Transverse colon (tissue), 4 donors: ENCODE data around the gene MACF1. TPM values are rescaled to one million over a fixed set of nuclear protein-coding genes. Genes with fewer than 3 reads are reported as not detected.

Experiments used
- DNase-seq: peaks from one replicate; pipeline ENCODE4 v3.0.0-alpha.2; 2019
- H3K27ac ChIP-seq, 4 donors: fragments of 200-600 bp; sonication (generic); 2 replicates each; pipeline ENCODE4 v1.5.1; 2016 to 2018; ENCODE audit warnings: inconsistent platforms in 4 of 4
- H3K27me3 ChIP-seq: fragments of 200-600 bp; sonication (generic); 2 replicates; pipeline ENCODE4 v1.5.1; 2017; ENCODE audit warnings: inconsistent platforms
- H3K36me3 ChIP-seq, 4 donors: fragments of 200-600 bp; sonication (generic); 2 replicates each; pipeline ENCODE4 v1.5.1; 2017 to 2019; ENCODE audit warnings: inconsistent platforms in 4 of 4
- H3K4me1 ChIP-seq, 4 donors: fragments of 200-600 bp; sonication (generic); 2 replicates each; pipeline ENCODE4 v1.5.1; 2017 to 2020; ENCODE audit warnings: inconsistent platforms in 4 of 4
- H3K4me3 ChIP-seq, 4 donors: fragments of 200-600 bp; sonication (generic); 1 replicate in 1 of 4; 2 replicates in 3 of 4; pipeline versions ENCODE4 v1.5.1 to v1.6.1; 2017 to 2019; ENCODE audit warnings: inconsistent platforms in 4 of 4
- H3K9me3 ChIP-seq, 2 donors: fragments of 200-600 bp; sonication (generic); 2 replicates each; pipeline ENCODE4 v1.5.1; 2017 to 2019; ENCODE audit warnings: inconsistent platforms in 2 of 2
- EP300 ChIP-seq: sonication (generic); formaldehyde crosslinking; IDR thresholded peaks from one replicate; pipeline ENCODE4 v1.6.1; 2017; ENCODE audit warnings: antibody characterized with exemption, low read depth
- POLR2A ChIP-seq: fragments of 450-650 bp; IDR thresholded peaks from one replicate; pipeline ENCODE4 v1.6.1; 2016; ENCODE audit warnings: antibody characterized with exemption, mild to moderate bottlenecking, moderate library complexity
- POLR2AphosphoS5 ChIP-seq, 3 donors: sonication (generic); formaldehyde crosslinking; IDR thresholded peaks; one replicate each; pipeline ENCODE4 v1.6.1; 2016; ENCODE audit warnings: antibody characterized with exemption in 3 of 3
- WGBS, 2 donors: methylation state at CpG; one replicate each; pipeline ENCODE4 v1.1.5; 2018; ENCODE audit warnings: low coverage in 1 of 2; 5-methylcytosine and 5-hydroxymethylcytosine counted together
- in situ Hi-C, 4 donors: fragments of 200-750 bp; cut with MboI; loops; one replicate each; pipeline versions ENCODE4 v1.15.0 to v1.15.1; 2017; ENCODE audit warnings: low sequenced_read_pairs in 3 of 4, low pct_ligation_motif_present in 1 of 4, low pct_unique_long_range_greater_than_20kb in 1 of 4
- intact Hi-C: fragments of 100-400 bp; cut with DNase I; formaldehyde crosslinking; loops from one replicate; pipeline ENCODE4 v1.15.1; 2023; ENCODE audit warnings: low total_unique reads
- total RNA-seq, 4 donors: library from RNA; depleted of rRNA; stranded (reverse); fragments of >200 nt; gene quantifications; one replicate each; pipeline ENCODE4 v1.1.0, GENCODE V29; 2016
- TF ChIP-seq, protein P1 (sequence below), 5 experiments: fragments of 200-600 bp in 3 of 5; fragments of 450-650 bp in 2 of 5; sonication (generic) in 3 of 5; IDR thresholded peaks; 1 replicate in 2 of 5; 2 replicates in 3 of 5; pipeline ENCODE4 v1.5.1; 2016 to 2017; ENCODE audit warnings: antibody characterized with exemption in 5 of 5, inconsistent platforms in 3 of 5, mild to moderate bottlenecking in 2 of 5, moderate library complexity in 1 of 5

MACF1 gene
- total RNA-seq, 4 donors from 2014 or later: 190 to 300 (median 254) TPM

DNA sequence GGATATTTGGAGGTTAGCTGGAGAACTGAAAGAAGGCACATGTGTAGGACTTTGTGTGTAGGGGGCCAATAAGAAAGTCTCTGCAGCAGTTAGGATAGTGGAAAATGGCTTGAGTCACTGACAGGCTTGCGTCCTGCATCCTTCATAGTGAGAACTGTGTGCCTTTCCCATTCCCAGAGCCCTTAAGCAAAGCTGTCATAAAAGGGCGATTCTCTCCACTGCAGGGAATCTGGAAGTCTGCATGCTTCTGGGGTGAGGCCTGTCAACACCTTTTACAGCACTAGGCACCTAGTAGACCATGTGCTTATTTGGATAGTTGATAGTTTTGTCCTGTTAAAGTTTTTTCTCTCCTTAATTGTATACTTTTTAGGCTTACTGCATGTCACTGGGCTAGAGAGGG, 39.4 kb upstream of the MACF1 start:
- 17 to 46% methylated on average over 1 to 2 of the region's 2 CpGs for WGBS, 2 donors
- Histone ChIP-seq H3K27ac (peak overlapping the region; percentile 8 to 57 (median 31)), H3K36me3 (no peaks in the 10 kb centered on the region), H3K9me3 (no peaks in the 10 kb centered on the region), H3K4me3 (no peak overlapping the region), H3K27me3 (no peaks in the 10 kb centered on the region), H3K4me1 (peaks cover 12 to 54% (median 20%) of the 10 kb centered on the region in 4 donors)
- DNase-seq: no peak
- in situ Hi-C loops (no loop called here), intact Hi-C loops (no loop called here)
- TF ChIP-seq, protein P1, sequence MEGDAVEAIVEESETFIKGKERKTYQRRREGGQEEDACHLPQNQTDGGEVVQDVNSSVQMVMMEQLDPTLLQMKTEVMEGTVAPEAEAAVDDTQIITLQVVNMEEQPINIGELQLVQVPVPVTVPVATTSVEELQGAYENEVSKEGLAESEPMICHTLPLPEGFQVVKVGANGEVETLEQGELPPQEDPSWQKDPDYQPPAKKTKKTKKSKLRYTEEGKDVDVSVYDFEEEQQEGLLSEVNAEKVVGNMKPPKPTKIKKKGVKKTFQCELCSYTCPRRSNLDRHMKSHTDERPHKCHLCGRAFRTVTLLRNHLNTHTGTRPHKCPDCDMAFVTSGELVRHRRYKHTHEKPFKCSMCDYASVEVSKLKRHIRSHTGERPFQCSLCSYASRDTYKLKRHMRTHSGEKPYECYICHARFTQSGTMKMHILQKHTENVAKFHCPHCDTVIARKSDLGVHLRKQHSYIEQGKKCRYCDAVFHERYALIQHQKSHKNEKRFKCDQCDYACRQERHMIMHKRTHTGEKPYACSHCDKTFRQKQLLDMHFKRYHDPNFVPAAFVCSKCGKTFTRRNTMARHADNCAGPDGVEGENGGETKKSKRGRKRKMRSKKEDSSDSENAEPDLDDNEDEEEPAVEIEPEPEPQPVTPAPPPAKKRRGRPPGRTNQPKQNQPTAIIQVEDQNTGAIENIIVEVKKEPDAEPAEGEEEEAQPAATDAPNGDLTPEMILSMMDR (IDR thresholded peaks at IDR 0.05): no peak
- TF ChIP-seq EP300 (no peak), POLR2A (no peak), POLR2AphosphoS5 (IDR thresholded peaks at IDR 0.05) (no peak)

DNA sequence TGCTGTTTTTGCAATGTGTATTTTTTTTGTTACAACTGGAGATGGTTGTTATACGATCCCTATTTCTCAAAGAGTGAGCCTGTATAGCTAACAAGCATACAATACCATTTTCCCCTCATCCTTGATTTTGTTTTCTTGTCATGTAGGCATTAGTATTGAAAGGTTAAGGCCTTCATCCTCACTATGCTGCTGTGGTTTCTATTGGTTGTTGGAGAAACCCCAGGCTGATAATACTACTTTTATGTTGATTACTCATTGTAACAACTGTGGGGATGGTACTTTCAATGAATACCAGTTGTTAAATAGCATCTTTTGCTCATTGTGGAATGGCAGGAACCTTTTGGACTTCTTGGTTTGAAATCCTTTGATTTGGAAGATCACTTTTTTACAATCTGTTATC, 39.0 kb upstream of the MACF1 start:
- peak overlapping the region; percentile 8 to 57 (median 31) for H3K27ac ChIP-seq
- intact Hi-C loops: no loop called here
- 50 to 59% methylated on average over 1 of the region's 1 CpG for WGBS, 2 donors

DNA sequence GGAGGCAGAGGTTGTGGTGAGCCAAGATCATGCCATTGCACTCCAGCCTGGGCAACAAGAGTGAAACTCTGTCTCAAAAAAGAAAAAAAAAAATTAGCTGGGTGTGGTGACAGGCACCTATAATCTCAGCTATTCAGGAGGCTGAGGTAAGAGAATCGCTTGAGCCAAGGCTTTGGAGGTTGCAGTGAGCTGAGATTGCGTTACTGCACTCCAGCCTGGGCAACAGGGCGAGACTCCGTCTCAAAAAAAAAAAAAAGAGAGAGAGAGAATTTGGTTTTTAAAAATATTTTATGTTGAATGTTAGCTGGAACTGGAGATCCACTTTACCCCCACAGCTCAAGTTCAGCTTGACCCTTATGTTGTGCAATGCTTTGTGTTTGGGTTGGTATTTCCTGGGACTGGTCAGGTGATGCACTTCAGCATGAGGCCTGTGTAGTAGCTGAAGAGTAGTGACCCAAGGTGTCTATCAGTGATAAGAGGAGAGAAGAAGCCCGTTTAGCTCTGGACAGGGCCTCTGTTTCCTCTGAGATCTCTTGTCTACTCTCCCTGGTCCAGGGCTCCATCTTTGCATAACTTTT, 36.8 kb upstream of the MACF1 start:
- Histone ChIP-seq H3K4me1 (peaks cover 8 to 56% (median 22%) of the 10 kb centered on the region in 4 donors), H3K27me3 (no peaks in the 10 kb centered on the region), H3K9me3 (no peaks in the 10 kb centered on the region), H3K27ac (no peak overlapping the region), H3K36me3 (no peaks in the 10 kb centered on the region), H3K4me3 (no peak overlapping the region)
- intact Hi-C loops (no loop called here), in situ Hi-C loops (no loop called here)
- 84% methylated on average over 5 of the region's 5 CpGs; no CpG with 5 or more reads in 1 of the 2 donors for WGBS, 2 donors
- TF ChIP-seq EP300: no peak
- TF ChIP-seq POLR2A: no peak
- TF ChIP-seq POLR2AphosphoS5 (IDR thresholded peaks at IDR 0.05): no peak
- TF ChIP-seq, protein P1 (IDR thresholded peaks at IDR 0.05): no peak
- no peak for DNase-seq

More for the DNA sequence above, 39.0 kb upstream of the MACF1 start:
- TF ChIP-seq, protein P1 (IDR thresholded peaks at IDR 0.05): no peak
- no peak for TF ChIP-seq POLR2AphosphoS5 (IDR thresholded peaks at IDR 0.05)
- TF ChIP-seq EP300: no peak
- no peak for TF ChIP-seq POLR2A
- Histone ChIP-seq H3K4me1 (peaks cover 13 to 54% (median 17%) of the 10 kb centered on the region in 4 donors), H3K36me3 (no peaks in the 10 kb centered on the region), H3K9me3 (no peaks in the 10 kb centered on the region), H3K4me3 (no peak overlapping the region), H3K27me3 (no peaks in the 10 kb centered on the region)
- in situ Hi-C loops: no loop called here
- DNase-seq: no peak

DNA sequence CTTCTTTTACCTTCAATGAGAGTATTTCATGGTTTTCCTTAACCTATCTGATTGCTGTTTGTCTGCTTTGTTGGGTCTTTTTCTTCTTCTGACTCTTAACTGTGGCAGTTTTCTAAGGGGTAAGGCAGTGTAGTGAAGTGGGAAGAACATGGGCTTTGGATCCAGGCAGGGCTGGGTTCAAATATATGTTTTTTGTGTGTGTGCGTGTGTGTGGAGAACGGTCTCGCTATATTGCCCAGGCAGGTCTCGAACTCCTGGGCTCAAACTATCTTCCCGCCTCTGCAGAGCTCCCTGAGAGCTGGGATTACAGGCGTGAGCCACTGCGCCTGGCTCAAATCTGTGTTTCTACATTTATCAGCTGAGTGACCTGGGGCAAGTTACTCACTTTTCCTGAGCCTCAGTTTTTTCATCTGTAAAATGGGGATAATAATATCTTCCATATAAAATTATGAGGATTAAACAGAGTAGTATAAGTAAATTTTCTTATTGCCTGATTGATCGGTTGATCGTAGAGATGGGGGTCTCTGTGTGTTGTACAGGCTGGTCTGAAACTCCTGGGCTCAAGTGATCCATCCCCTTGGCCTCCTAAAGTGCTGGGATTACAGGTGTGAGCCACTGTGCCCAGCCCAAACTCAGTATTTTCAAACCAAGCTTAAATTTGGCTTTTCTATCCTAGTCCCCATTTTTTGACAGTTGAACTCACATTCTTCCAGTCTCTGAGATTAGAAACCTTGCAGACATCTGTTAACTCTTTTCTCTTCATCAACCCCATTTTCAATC, 36.0 kb upstream of the MACF1 start:
- no peak overlapping the region for H3K27ac ChIP-seq
- intact Hi-C loops: no loop called here
- no peaks in the 10 kb centered on the region for H3K9me3 ChIP-seq
- no peak overlapping the region for H3K4me3 ChIP-seq
- H3K27me3 ChIP-seq: no peaks in the 10 kb centered on the region
- in situ Hi-C loops: no loop called here
- no peaks in the 10 kb centered on the region for H3K36me3 ChIP-seq
- H3K4me1 ChIP-seq: peaks cover 8 to 63% (median 25%) of the 10 kb centered on the region in 4 donors
- DNase-seq: no peak
- 95 to 97% methylated on average over 6 to 9 of the region's 9 CpGs for WGBS, 2 donors
- TF ChIP-seq, protein P1 (IDR thresholded peaks at IDR 0.05): no peak
- TF ChIP-seq POLR2AphosphoS5 (IDR thresholded peaks at IDR 0.05) (no peak), POLR2A (no peak), EP300 (no peak)
